Measurements from ENCODE around the gene GRID1.

DNA sequence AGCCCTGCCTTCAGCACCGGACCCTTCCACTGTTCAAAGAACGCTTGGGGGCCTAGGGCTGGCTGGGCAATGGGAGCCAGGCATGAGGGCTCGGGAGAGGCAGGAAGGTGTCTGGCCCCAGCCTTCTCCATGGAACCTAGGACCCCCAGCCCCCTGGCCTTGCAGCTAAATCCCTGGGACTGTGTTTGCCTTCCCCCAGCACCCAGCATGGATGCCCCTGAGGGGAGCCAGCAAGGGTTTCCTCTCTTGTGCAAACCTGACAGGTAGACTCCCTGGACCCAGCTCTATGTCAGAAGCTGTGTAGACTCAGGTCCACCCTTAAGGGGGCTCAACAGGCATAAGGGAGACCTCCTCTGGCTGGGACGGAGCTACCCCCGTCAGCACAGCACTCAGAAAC is 288.0 kb downstream of the GRID1 start:
- TF ChIP-seq, protein P1, sequence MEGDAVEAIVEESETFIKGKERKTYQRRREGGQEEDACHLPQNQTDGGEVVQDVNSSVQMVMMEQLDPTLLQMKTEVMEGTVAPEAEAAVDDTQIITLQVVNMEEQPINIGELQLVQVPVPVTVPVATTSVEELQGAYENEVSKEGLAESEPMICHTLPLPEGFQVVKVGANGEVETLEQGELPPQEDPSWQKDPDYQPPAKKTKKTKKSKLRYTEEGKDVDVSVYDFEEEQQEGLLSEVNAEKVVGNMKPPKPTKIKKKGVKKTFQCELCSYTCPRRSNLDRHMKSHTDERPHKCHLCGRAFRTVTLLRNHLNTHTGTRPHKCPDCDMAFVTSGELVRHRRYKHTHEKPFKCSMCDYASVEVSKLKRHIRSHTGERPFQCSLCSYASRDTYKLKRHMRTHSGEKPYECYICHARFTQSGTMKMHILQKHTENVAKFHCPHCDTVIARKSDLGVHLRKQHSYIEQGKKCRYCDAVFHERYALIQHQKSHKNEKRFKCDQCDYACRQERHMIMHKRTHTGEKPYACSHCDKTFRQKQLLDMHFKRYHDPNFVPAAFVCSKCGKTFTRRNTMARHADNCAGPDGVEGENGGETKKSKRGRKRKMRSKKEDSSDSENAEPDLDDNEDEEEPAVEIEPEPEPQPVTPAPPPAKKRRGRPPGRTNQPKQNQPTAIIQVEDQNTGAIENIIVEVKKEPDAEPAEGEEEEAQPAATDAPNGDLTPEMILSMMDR (IDR thresholded peaks at IDR 0.05) = no peak
- TF ChIP-seq ZFX (IDR thresholded peaks at IDR 0.05; ENCODE audit: borderline replicate concordance) = no peak

All from 22Rv1 (cell line).